IMR-90 (cell line): ENCODE measurements around the gene CASP7.

Experiments used
- BHLHE40 ChIP-seq: fragments of 150-350 bp; IDR thresholded peaks from 2 replicates; pipeline ENCODE4 v1.6.1; 2016; ENCODE audit warnings: mild to moderate bottlenecking, low read depth, low read length
- CEBPB ChIP-seq: IDR thresholded peaks from 2 replicates; pipeline ENCODE4 v1.6.1; 2012; ENCODE audit warnings: low read depth, low read length, improper control_type of control experiment
- CHD1 ChIP-seq: IDR thresholded peaks from 2 replicates; pipeline ENCODE4 v1.6.1; 2012; ENCODE audit warnings: low read depth, low read length, improper control_type of control experiment
- MAFK ChIP-seq: IDR thresholded peaks from 2 replicates; pipeline ENCODE4 v1.6.1; 2012; ENCODE audit warnings: low read depth, low read length, improper control_type of control experiment
- MXI1 ChIP-seq: IDR thresholded peaks from 2 replicates; pipeline ENCODE4 v1.6.1; 2012; ENCODE audit warnings: low read depth, mild to moderate bottlenecking, low read length, moderate library complexity, borderline replicate concordance
- NFE2L2 ChIP-seq: fragments of 150-350 bp; IDR thresholded peaks from 2 replicates; pipeline ENCODE4 v1.6.1; 2016; ENCODE audit warnings: low read depth, mild to moderate bottlenecking, low read length
- POLR2A ChIP-seq: IDR thresholded peaks from 2 replicates; pipeline ENCODE4 v1.6.1; 2012; ENCODE audit warnings: mild to moderate bottlenecking, low read depth, low read length
- RAD21 ChIP-seq: IDR thresholded peaks from 2 replicates; pipeline ENCODE4 v1.6.1; 2012; ENCODE audit warnings: low read length, improper control_type of control experiment
- RCOR1 ChIP-seq: IDR thresholded peaks from 2 replicates; pipeline ENCODE4 v1.6.1; 2012; ENCODE audit warnings: mild to moderate bottlenecking, low read length, improper control_type of control experiment; ENCODE audit not compliant: insufficient replicate concordance
- RFX5 ChIP-seq: IDR thresholded peaks from 2 replicates; pipeline ENCODE4 v1.8.0; 2012; ENCODE audit warnings: low read depth, mild to moderate bottlenecking, low read length, moderate library complexity
- SMC3 ChIP-seq: fragments of 150-350 bp; IDR thresholded peaks from 2 replicates; pipeline ENCODE4 v1.6.1; 2016; ENCODE audit warnings: low read depth, mild to moderate bottlenecking, antibody characterized with exemption, low read length, moderate library complexity
- TF ChIP-seq, protein P1 (sequence below): conservative IDR thresholded peaks from 2 replicates; pipeline ENCODE4 v1.5.1; 2012; ENCODE audit warnings: mild to moderate bottlenecking, low read depth, low read length, improper control_type of control experiment
- TF ChIP-seq, protein P2 (sequence below): fragments of 150-350 bp; IDR thresholded peaks from 2 replicates; pipeline ENCODE4 v1.6.1; 2017; ENCODE audit warnings: mild to moderate bottlenecking, antibody characterized with exemption, low read length, low read depth

DNA sequence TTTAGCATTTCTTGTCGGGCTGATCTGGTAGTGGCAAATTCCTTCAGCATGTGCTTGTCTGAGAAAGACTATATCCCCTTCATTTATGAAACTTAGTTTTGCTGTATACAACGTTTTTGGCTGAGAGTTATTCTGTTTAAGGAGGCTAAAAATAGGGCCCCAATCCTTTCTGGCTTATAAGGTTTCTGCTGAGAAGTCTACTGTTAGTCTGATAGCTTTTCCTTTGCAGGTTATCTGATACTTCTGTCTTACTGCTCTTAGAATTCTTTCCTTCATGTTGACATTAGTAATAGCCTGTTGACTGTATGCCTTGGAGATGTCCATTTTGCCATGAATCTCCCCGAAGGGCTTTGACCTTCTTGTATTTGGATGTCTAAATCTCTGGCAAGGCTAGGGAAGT is 9.9 kb downstream of the CASP7 start:
- TF ChIP-seq, protein P1, sequence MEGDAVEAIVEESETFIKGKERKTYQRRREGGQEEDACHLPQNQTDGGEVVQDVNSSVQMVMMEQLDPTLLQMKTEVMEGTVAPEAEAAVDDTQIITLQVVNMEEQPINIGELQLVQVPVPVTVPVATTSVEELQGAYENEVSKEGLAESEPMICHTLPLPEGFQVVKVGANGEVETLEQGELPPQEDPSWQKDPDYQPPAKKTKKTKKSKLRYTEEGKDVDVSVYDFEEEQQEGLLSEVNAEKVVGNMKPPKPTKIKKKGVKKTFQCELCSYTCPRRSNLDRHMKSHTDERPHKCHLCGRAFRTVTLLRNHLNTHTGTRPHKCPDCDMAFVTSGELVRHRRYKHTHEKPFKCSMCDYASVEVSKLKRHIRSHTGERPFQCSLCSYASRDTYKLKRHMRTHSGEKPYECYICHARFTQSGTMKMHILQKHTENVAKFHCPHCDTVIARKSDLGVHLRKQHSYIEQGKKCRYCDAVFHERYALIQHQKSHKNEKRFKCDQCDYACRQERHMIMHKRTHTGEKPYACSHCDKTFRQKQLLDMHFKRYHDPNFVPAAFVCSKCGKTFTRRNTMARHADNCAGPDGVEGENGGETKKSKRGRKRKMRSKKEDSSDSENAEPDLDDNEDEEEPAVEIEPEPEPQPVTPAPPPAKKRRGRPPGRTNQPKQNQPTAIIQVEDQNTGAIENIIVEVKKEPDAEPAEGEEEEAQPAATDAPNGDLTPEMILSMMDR, result no peak
- no peak for TF ChIP-seq CEBPB
- TF ChIP-seq POLR2A, result no peak
- TF ChIP-seq RAD21, result no peak
- no peak for TF ChIP-seq RCOR1
- no peak for TF ChIP-seq MAFK
- TF ChIP-seq BHLHE40, result no peak
- no peak for TF ChIP-seq MXI1
- TF ChIP-seq, protein P2, sequence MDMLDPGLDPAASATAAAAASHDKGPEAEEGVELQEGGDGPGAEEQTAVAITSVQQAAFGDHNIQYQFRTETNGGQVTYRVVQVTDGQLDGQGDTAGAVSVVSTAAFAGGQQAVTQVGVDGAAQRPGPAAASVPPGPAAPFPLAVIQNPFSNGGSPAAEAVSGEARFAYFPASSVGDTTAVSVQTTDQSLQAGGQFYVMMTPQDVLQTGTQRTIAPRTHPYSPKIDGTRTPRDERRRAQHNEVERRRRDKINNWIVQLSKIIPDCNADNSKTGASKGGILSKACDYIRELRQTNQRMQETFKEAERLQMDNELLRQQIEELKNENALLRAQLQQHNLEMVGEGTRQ, result no peak
- no peak for TF ChIP-seq SMC3
- no peak for TF ChIP-seq RFX5
- TF ChIP-seq CHD1, result no peak
- no peak for TF ChIP-seq NFE2L2
